ENCODE measurements around the gene OR51B4. TPM values are rescaled to one million over a fixed set of nuclear protein-coding genes. Genes with fewer than 3 reads are reported as not detected.

The OR51B4 gene
- polyA plus RNA-seq, 1 of the 3 experiments (the other 2 are of a cell fraction) = 0.07 TPM

DNA sequence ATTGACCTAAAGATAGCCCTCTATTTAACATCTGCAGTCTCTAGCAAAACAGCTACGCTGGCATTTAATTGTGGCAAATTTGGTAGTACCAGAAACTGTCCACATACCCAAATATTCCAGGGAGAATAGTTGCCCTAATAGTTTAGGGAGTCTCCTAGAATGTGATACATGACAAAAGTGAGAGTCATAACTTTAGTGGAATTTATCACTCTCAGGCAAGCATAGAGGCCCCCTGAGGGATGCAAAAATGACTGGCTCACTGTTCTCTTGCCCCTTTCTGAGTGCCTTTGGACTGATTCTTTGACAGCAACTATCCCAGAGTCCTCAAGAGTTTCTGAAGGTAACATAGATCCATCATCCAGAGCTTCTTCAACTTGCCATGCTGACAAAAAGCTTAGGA lies 2.3 kb upstream of the OR51B4 start:
- Histone ChIP-seq H3K4me3 (ENCODE audit: low read depth in 2 of 2, low read length in 1 of 2) (no peak overlapping the region), H3K36me3 (replicated peaks in 1 of 2; ENCODE audit: control insufficient read depth in 1 of 2, insufficient read depth in 2 of 2, low read length in 1 of 2) (no peaks in the 10 kb centered on the region), H3K4me1 (ENCODE audit: control insufficient read depth in 1 of 2, insufficient read depth in 2 of 2, low read depth in 1 of 2, low read length in 1 of 2) (no peaks in the 10 kb centered on the region), H2AFZ (ENCODE audit: low read depth) (no peak overlapping the region), H3K27me3 (ENCODE audit: insufficient read depth) (no peaks in the 10 kb centered on the region; the same call in 1 of the 2 replicates), H3K9ac (no peak overlapping the region), H3K4me2 (no peak overlapping the region), H3F3A (replicated peaks; ENCODE audit: insufficient read depth) (no peaks in the 10 kb centered on the region), H3K9me3 (no peaks in the 10 kb centered on the region), H3K79me2 (ENCODE audit: insufficient read depth) (no peaks in the 10 kb centered on the region), H3K27ac (ENCODE audit: low read depth in 2 of 2, low read length in 1 of 2) (no peak overlapping the region), H4K20me1 (ENCODE audit: insufficient read depth) (no peaks in the 10 kb centered on the region), H3K9me2 (no peaks in the 10 kb centered on the region)
- 20% methylated on average over 1 of the region's 1 CpG for WGBS (ENCODE audit: low lambda C conversion rate)
- DNase-seq = no peak
- TF ChIP-seq SMC3 (IDR thresholded peaks at IDR 0.05; ENCODE audit: low read depth, low read length) (no peak), CHD2 (IDR thresholded peaks at IDR 0.05; ENCODE audit: low read length, partially characterized antibody) (no peak), ELF1 (IDR thresholded peaks at IDR 0.05) (no peak), NRF1 (IDR thresholded peaks at IDR 0.05; ENCODE audit: low read depth, low read length) (no peak), MXI1 (IDR thresholded peaks at IDR 0.05; ENCODE audit: low read depth, low read length) (no peak), GABPA (IDR thresholded peaks at IDR 0.05; ENCODE audit: low read depth) (no peak), EP300 (IDR thresholded peaks at IDR 0.05; ENCODE audit: borderline replicate concordance in 1 of 2, low read depth in 1 of 2, low read length in 1 of 2) (no peak), RAD21 (IDR thresholded peaks at IDR 0.05; ENCODE audit: low read length) (no peak), RCOR1 (IDR thresholded peaks at IDR 0.05; ENCODE audit: low read length) (no peak), FOSL2 (IDR thresholded peaks at IDR 0.05; ENCODE audit: borderline replicate concordance, low read depth) (no peak), JUND (IDR thresholded peaks at IDR 0.05) (no peak), TEAD4 (IDR thresholded peaks at IDR 0.05; ENCODE audit: borderline replicate concordance, insufficient read depth) (no peak), MEF2A (IDR thresholded peaks at IDR 0.05; ENCODE audit: borderline replicate concordance, low read depth) (no peak), FOXJ3 (CRISPR knock-in tag; IDR thresholded peaks at IDR 0.05) (no peak), YY1 (IDR thresholded peaks at IDR 0.05; ENCODE audit: low read depth) (no peak), POLR2AphosphoS5 (IDR thresholded peaks at IDR 0.05; ENCODE audit: low read depth, low read length) (no peak)
- TF ChIP-seq, protein P1, sequence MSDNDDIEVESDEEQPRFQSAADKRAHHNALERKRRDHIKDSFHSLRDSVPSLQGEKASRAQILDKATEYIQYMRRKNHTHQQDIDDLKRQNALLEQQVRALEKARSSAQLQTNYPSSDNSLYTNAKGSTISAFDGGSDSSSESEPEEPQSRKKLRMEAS (IDR thresholded peaks at IDR 0.05; ENCODE audit: low read depth) = no peak
- TF ChIP-seq, protein P2, sequence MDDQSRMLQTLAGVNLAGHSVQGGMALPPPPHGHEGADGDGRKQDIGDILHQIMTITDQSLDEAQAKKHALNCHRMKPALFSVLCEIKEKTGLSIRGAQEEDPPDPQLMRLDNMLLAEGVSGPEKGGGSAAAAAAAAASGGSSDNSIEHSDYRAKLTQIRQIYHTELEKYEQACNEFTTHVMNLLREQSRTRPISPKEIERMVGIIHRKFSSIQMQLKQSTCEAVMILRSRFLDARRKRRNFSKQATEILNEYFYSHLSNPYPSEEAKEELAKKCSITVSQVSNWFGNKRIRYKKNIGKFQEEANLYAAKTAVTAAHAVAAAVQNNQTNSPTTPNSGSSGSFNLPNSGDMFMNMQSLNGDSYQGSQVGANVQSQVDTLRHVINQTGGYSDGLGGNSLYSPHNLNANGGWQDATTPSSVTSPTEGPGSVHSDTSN (IDR thresholded peaks at IDR 0.05) = no peak
- TF ChIP-seq, protein P3, sequence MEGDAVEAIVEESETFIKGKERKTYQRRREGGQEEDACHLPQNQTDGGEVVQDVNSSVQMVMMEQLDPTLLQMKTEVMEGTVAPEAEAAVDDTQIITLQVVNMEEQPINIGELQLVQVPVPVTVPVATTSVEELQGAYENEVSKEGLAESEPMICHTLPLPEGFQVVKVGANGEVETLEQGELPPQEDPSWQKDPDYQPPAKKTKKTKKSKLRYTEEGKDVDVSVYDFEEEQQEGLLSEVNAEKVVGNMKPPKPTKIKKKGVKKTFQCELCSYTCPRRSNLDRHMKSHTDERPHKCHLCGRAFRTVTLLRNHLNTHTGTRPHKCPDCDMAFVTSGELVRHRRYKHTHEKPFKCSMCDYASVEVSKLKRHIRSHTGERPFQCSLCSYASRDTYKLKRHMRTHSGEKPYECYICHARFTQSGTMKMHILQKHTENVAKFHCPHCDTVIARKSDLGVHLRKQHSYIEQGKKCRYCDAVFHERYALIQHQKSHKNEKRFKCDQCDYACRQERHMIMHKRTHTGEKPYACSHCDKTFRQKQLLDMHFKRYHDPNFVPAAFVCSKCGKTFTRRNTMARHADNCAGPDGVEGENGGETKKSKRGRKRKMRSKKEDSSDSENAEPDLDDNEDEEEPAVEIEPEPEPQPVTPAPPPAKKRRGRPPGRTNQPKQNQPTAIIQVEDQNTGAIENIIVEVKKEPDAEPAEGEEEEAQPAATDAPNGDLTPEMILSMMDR (IDR thresholded peaks at IDR 0.05) = no peak
- TF ChIP-seq, protein P4, sequence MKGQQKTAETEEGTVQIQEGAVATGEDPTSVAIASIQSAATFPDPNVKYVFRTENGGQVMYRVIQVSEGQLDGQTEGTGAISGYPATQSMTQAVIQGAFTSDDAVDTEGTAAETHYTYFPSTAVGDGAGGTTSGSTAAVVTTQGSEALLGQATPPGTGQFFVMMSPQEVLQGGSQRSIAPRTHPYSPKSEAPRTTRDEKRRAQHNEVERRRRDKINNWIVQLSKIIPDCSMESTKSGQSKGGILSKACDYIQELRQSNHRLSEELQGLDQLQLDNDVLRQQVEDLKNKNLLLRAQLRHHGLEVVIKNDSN (IDR thresholded peaks at IDR 0.05; ENCODE audit: borderline replicate concordance, low read depth) = no peak
- CTCF ChIA-PET = no interaction called here
- POLR2A ChIA-PET = no interaction called here
